Putamen (tissue), 1 donor: ENCODE data around the gene SAMD1.
"Not testable (repeated sequence)": the region's sequence is repeated elsewhere in the genome, so short reads cannot be mapped to it uniquely, and the experiment has no call there.

ENCODE experiments used
- DNase-seq: peaks from one replicate; pipeline ENCODE4 v3.0.0-alpha.2; 2016; ENCODE audit warnings: low spot score

Gene SAMD1

DNA sequence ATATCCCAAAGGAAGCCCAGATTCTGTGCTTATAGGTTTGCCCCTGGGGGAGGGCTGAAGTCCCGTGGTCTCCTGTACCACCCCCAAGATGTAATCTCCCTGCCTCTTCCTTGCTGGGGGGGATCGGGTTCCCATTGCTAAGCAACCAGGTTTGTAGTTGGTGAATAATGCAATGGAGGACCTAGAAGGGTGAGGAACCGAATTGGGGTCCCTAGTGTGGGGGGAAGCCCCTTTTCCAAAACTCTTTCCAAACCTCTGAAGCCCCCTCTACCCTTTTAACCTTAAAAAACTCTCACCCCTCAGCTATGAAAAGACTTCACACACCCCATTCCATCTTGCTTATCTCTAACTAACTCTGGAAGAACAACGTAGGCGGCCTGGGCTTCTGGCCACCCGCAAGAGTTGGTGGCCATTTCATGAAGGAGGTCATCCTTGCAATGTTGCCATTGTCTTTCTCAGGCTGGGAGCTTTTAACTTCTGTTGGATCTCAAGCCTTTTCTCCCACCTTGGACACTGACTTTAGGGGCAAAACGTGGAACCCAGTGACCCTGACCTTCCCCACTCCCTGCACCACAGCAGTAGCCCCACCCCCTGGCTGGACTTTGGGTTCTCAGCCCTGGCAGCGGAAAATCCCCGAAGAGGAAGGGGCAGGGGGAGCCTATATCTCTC, 29.3 kb downstream of the SAMD1 start:
- DNase-seq = no peak

GRCh38 chr19:14059652-14060155, 30.8 kb downstream of the SAMD1 start:
- no peak for DNase-seq

DNA sequence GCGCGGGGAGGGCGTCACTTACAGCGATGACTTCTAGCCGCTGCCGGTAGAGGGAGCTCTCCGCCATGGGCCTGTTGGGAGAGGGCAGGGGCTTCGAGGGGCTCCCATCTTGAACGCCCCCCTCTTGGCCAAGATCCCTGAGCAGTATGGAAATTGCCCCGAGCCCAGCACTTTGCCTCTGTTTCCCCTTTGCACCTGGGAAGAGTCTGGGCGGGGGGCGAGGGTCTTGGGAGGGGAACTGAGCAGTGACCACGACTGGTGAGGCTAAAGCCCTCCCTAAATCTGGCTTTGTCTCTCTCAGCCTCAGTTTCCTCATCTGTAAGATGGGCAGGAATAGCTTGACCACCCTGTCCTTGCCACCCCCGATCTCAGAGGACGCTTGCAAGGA, 31.5 kb downstream of the SAMD1 start:
- DNase-seq = no peak

GRCh38 chr19:14058182-14059092, 32.1 kb downstream of the SAMD1 start:
- DNase-seq = no peak

DNA sequence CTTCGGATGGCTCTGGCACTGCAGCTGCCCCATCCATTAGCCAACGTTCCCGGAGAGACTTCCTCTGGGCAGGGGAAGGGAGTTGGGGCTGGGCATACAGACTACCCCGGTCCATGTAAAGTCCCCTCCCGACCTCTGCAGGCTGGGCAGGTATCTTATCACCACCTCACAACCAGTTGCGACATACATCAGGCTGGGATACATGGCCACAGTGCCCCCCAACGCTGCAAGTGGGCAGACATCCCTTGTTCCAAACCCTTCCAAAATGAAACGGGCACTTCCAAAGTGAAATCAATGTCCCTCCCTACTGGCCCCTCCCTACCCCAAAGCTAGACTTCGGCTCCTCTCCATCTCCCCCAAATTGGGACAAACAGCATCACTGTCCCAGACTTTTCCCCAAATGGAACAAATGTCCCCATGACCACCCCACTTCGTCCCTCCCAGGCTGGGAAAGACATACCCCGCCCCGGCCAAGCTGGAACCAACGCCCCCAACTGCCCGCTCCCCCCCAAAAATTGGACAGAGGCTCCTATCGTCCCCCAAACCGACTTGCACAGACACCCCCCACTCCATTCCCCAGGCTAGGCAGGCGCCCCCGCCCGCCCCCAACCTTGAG, 33.7 kb downstream of the SAMD1 start:
- DNase-seq = no peak

DNA sequence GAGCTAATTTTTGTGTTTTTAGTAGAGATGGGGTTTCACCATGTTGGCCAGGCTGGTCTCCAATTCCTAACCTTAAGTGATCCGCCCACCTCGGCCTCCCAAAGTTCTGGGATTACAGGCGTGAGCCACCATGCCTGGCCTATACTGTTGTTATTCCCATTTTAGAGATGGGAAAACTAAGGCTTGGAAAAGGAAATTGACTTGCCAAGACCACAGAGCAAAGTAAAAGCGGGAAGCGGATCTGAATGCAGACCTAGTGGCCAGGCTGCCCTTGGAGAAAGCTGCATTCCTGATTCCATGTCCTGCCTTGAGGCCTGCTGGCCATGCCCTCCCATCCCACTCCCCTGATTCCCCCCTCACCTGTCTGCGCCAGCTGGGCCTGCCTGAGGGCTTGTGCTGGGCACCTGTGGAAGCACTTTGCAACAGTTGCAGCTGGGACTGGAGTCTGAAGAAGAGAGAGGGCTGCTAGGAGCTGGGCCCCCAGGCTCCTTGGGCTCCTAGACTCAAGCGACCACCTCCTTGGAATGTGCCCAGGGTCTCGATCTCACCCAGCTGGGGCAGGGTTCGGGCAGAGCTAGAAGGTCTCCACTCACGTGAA, 34.4 kb downstream of the SAMD1 start:
- DNase-seq = no peak

- no peak for DNase-seq
Observed at GRCh38 chr19:14055396-14055795, 35.2 kb downstream of the SAMD1 start.

GRCh38 chr19:14054721-14055120, 35.8 kb downstream of the SAMD1 start:
- no peak for DNase-seq

- DNase-seq = no peak
Observed at GRCh38 chr19:14054099-14054498, 36.5 kb downstream of the SAMD1 start.

DNA sequence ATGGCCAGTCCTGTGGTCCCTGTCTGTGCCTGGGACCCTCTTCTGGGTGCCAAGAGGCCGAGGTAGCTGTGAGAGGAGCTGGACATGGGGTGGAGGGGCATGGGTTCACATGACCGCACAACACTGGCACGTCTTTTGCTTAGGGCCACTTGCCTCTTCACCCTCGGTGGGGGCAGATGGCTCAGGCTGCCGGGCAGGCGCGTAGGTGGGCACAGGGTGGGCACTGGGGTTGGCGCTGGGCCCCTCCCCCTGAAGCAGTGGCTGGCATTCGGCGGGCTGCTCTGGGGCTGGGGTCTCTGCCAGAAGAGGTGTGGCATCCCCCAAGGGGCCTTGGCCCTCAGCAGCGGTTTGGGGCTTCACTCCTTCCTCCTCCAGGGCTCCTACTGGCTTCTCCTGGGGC, 37.1 kb downstream of the SAMD1 start:
- no peak for DNase-seq

GRCh38 chr19:14053032-14053431, 37.5 kb downstream of the SAMD1 start:
- DNase-seq = no peak

GRCh38 chr19:14052470-14052869, 38.1 kb downstream of the SAMD1 start:
- DNase-seq = no peak

DNA sequence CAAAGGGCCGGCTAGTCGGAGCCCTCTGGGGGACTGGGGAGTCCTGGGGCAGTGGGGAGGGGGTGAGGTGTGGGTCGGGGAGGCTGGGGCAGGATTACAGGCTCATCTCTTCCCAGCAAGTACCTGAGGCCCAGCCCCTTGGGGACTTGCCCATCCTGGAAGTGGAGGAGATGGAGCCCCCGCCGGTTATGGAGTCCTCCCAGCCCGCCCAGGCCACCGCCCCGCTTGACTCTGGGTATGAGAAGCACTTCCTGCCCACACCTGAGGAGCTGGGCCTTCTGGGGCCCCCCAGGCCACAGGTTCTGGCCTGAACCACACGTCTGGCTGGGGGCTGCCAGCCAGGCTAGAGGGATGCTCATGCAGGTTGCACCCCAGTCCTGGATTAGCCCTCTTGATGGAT, 38.6 kb downstream of the SAMD1 start:
- DNase-seq = no peak

DNA sequence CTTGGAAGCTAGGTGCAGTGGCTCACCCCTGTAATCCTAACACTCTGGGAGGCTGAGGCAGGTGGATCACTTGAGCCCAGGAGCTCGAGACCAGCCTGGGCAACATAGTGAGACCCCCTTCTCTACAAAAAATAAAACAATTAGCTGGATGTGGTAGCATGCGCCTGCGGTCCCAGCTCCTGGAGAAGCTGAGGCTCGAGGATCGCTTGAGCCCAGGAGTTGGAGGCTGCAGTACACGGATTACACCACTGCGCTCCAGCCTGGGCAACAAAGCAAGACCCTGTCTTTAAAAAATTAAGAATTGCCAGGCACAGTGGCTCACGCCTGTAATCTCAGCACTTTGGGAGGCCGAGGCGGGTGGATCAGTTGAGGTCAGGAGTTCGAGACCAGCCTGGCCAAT, 39.6 kb downstream of the SAMD1 start:
- DNase-seq = not testable (repeated sequence)

DNA sequence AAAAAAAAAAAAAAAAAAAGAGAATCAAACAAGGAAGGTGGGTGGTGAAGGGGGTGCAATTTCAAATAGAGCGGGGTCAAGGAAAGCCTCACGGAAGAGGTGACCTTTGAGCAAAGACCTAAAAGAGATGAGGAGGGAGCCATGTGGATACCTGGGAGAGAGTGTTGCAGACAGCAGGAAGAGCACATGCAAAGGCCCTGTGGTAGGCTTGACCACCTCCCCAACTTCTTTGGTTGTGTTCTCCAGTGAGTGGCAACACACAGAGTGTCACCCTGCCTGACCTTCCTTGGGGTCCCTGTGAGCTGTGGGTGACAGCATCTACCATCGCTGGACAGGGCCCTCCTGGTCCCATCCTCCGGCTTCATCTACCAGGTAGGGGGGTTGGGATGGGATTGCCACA, 40.0 kb downstream of the SAMD1 start:
- DNase-seq = no peak

GRCh38 chr19:14048443-14049153, 42.0 kb downstream of the SAMD1 start:
- DNase-seq = no peak

DNA sequence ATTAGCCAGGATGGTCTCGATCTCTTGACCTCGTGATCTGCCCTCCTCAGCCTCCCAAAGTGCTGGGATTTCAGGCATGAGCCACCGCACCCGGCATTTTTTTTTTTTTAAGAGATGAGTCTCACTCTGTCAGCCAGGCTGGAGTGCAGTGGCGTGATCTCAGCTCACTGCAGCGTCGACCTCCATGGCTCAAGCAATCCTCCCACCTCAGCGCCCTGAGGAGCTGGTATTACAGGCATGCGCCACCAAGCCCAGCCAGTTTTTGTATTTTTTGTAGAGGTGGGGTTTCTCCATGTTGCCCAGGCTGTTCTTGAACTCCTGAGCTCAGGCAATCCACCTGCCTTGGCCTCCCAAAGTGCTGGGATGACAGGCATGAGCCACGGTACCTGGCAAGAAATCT, 42.7 kb downstream of the SAMD1 start:
- DNase-seq = not testable (repeated sequence)

- DNase-seq = peak; percentile 20
Observed at GRCh38 chr19:14042659-14043608, 47.6 kb downstream of the SAMD1 start.

DNA sequence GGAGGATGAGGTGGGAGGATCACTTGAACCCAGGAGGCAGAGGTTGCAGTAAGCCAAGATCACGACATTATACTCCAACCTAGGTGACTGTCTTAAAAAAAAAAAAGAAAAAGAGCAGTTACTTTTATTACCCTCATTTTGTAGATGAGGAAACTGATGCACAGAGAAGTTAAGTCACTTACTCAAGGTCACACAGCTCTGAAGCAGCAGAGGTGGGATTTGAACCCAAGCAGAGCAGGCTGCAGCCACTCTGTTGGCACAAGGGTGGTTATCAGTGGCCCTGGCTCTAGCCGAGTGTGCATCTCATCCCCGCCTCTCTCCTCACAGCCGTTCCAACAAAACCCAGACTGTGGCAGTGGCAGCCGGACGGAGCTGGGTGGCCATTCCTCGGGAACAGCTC, 51.4 kb downstream of the SAMD1 start:
- DNase-seq = no peak
